ENCODE measurements around the gene MUC5AC.
"Not testable (repeated sequence)": the region's sequence is repeated elsewhere in the genome, so short reads cannot be mapped to it uniquely, and the experiment has no call there.

Gene MUC5AC

DNA sequence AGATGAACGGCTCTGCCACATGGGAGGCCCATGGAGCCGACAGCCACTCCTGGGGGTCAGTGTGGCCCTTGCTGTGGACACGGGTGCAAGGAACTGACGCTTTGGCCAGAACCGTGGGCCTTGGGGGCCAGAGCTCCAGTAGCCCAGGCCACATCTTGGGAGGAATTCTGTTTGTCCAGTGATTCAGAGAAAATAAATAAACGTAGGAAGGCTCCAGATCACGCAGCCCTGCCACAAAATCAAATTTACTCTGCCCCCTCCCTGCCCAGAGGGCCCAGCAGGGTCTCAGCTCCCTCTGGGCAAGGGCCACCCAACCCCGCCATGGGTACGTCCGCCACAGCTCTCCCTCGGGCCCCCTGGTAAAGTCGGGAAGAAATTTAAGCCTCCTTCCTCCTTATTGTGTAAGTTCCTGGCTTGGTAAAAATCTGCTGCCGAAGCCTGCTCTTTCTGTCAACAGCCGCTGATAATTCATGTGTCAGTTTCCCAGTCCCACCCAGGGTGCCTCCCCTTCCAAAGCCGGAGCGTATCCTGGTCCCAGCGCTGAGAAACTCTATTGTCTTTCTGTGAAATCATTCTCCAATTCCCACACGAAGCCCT is 6.9 kb upstream of the MUC5AC start:
- peak; percentile 6 for DNase-seq

DNA sequence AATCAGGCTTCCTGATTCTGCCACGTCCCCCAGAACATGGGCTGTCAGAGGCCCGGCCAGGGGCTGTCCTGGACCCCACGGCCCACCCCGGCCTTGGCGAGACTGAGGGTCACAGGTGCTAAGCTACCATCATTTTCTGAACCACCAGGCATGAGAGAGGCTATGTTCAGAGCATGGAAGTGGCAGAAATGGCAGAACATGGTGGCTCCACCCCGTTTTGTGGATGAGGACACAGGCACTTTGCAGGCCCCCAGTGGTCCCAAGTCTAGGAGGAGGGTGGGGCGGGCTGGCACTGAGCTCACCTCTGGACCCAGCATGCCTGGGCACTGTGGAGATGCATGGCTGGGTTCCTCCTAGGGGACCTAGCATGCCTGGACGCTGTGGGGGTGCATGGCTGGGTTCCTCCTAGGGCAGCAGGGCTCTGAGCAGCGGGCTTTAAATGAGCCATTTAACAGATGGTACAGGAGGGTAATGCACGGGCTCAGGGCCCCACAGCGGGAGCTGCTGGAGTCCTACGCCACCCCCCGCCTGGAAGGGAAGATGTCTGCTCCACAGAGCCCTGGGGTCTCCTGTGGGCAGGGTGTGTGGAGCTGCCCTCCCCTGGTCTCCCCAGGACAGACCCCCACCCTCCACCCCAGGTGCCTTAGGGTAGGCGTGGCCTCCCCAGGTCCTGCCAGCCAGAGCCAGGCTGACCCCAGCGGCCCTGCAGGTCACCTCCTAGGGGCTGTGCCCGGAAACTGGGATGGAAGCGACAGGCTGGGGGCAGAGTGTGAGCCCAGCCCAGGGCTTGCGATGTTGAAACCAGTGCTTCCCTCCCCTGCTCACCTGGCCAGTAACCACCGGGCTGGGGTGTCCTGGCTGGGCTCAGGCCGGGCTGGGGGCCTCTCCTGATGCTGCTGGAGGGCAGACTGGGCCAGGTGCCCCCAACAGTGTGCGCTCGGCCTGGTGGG is 6.1 kb upstream of the MUC5AC start:
- DNase-seq: no peak

DNA sequence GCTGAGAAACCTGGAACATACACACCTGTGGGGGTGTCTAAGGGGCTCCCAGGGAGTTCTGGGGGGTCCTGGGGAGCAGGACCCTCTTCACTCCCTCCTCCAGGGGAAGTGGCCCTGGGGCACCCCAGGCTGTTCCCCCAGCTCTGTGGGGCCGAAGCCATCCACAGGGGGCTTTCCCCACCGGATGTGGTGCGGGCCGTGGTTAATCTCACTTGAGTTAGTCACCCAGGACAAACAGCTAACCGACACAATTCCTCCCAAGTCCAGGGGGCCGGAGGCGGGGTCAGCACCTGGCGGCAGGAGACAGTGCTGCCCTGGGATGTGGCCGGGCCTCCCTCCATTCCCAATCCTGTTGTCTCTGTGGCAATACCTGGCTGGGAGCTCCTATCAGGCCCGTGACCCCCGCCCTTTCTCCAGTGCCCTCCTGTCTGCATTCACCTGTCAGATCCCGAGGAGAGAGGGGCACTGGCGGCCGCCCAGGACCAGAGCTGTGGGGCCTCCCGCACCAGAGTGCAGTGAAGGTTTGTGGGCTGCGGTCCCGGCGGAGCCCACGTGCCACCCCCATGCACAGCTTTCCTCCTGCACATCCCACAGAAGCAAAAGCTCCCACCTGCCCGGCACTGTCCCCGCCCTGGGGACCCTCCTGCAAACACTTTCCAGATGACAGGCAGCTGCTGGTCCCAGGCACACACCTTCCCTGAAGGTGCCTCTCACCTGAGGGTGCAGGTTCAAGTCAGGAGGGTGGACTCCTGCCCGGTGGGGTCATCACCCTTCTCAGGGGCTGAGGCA is 5.2 kb upstream of the MUC5AC start:
- peak; percentile 24 for DNase-seq

DNA sequence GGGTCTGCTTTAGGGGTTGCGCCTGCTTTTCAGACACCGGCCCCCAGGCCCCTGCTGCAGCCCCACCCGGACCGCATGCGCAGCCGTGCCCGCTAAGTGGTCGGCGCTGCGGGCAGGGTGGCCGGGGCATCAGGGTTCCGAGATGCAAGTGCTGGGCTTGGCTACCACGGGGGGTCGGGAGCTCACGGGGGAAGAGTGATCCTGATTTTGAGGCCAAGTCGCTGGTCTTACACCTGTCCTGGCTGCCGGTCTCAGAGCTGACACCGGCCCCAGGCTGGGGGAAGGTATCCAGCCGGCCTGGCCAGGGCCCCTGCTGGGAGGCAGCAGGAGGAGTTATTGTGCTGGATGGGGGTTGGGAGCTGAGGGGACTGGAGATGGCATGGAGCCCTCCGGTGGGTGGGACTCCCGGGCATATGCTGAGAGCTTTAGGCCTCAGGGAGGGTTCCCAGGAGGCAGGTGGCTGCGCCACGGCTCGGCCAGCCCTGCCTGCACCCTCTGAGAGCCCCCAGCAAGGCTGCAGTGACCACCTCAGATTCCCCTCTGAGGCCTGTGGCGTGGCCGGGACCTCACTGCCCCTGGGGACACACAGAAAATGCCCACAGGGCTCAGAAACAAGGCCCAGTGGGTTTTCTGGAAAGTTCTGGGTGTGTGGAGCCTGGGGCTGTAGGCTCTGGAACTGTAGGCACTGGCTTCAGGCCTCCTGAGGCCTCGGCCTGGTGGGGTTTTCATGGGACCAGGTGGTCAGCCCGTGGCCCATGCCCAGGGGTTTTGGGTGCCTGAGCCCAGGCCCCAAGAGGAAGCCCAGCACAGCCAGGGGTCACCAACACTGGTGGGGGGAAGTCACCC is 4.4 kb upstream of the MUC5AC start:
- no peak for DNase-seq

DNA sequence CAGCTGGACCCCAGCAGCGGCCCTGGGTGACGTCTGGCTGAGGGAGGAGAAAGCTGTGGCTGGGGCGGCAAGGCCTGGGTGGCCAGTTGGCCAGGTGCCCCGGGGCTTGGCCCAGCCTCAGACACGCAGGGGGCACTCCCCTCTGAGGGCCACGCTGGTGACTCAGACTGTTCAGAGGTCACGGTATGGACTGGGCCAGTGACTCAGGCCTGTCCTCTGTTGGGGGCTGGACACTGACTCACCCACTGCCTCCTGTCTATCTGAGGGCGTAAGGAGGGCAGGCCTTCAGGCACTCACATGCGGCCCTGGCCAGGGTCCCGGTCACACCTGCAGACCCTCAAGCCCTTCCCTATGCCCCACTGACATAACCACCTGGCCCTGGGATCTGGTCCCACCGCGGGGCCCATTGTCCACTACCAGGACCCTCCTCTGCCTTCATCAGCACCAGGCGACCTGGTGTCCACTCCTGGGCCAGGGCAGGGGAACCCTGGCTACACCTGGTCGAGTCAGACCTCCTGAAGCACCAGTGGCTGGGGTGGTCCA is 3.7 kb upstream of the MUC5AC start:
- peak; percentile 72 for DNase-seq

DNA sequence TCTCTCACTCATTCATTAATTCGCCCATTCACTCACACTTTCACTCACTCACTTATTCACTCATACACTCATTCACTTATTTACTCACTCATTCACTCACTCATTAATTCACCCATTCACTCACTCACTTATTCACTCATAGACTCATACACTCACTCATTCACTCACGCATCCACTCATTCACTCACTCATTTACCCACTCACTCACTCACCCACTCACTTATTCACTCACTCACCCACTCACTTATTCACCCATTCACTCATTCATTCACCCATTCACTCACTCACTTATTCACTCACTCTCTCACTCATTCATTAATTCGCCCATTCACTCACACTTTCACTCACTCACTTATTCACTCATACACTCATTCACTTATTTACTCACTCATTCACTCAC is 3.1 kb upstream of the MUC5AC start:
- not testable (repeated sequence) for DNase-seq

DNA sequence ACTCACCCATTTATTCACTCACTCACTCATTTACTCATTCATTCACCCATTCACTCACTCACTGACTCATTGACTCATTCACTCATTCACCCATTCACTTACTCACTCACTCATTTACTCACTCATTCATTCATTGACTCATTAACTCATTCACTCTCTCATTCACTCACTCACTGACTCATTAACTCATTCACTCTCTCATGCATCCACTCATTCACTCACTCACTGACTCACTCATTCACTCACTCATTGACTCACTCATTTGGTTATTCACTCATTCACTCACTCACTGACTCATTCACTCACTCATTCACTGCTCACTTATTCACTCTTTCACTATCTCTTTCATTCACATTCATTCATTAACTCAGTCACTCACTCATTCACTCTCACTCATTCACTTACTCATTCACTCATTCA is 2.5 kb upstream of the MUC5AC start:
- no peak for DNase-seq

DNA sequence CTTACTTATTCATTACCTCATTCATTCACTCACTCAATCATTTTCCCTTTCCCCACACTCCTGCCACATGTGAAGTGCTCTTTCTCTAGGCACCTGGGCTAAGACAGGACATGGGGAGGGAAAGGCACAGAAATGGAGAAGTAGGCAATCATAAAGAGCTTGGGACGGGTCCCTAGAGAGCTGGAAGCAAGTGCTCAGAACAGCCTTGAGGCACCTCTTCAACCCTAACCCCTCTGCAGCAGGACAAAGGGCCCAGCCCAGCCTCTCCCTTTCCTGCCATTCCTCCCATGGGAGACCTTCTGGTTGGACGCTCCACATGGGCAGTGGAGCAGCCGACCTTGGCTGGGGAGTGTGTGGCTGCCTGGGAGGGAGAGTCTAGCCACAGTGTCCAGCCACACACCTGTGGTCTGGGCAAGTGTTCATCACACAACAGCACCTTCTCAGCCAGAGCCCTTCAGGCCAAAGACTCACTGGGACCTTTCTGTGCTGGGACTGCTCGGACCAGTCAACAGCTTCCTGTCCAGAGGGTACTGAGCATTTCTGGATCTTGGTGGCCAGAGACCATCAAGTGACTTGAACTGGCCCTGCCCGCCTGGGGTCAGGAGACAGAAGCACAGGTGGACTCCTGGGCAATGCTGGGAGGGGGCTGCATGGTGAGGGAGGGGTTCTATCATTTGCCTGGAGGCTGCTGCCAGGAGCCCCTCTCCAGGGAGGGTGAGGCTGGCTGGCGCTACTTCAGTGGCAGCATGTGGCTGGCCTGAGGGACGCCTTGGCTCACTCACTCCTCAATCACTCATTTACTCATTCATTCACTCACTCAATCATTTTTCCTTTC is 1.0 kb upstream of the MUC5AC start:
- no peak for DNase-seq

DNA sequence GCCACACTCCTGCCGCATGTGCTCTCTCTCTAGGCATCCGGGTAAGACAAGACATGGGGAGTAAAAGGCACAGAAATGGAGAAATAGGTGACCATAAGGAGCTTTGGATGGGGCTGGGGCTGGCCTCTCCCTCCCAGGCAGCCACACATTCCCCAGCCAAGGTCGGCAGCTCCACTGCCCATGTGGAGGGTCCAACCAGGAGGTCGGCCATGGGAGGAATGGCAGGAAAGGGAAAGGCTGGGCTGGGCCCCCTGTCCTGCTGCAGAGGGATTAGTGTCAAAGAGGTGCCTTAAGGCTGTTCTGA is 460 bp upstream of the MUC5AC start:
- DNase-seq: no peak

DNA sequence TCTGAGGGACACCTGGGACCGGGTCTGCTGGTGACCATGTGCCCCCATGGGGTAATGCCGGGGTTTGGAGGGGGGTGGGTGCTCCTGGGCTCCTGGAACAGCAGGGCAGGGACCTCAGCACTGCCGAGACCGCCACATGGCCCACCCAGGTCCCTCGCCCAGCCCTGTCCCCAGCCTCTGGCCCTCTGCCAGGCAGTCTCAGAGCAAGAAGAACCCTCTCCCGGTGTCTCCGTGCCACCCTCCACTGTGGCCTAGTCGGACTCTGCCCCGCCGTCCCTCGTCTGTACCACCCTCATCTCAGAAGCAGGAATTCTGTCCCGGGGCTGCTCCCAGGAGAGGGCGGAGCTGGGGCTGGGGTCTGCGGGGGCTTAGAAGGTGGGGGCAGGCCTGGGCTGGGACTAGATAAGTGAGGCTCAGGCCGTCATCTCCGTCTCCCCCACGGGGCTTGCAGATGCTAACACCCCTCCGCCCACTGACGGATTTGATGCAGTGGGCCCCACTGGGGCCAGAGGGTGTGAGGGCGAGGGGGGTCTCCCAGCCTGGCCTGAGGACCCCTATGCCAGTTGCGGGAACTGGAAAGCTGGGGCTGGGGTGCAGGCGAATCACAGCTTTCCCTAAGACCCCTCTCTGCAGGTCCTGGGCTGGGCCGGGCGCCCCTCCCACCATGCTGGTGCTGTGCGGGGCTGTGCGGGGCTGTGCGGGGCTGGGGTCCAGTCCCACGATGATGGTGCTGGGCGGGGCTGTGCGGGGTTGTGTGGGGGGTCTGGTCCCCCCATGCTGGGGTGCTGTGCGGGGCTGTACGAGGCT is 1.1 kb downstream of the MUC5AC start:
- no peak for DNase-seq

DNA sequence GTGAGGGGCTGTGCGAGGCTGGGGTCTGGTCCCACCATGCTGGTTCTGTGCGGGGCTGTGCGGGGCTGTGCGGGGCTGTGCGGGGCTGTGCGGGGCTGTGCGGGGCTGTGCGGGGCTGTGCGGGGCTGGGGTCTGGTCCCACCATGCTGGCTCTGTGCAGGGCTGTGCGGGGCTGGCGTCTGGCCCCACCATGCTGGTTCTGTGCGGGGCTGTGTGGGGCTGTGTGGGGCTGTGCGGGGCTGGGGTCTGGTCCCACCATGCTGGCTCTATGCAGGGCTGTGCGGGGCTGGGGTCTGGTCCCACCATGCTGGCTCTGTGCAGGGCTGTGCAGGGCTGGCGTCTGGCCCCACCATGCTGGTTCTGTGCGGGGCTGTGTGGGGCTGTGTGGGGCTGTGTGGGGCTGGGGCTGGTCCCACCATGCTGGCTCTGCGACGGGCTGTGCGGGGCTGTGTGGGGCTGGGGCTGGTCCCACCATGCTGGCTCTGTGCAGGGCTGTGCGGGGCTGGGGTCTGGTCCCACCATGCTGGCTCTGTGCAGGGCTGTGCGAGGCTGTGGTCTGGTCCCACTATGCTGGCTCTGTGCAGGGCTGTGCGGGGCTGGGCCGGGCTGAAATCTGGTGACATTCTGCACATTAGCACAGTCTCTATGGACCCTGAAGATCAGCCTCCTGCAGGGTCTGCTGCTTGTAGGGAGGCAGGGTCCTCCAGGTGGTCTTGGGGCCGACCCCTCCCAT is 1.9 kb downstream of the MUC5AC start:
- DNase-seq: not testable (repeated sequence)

DNA sequence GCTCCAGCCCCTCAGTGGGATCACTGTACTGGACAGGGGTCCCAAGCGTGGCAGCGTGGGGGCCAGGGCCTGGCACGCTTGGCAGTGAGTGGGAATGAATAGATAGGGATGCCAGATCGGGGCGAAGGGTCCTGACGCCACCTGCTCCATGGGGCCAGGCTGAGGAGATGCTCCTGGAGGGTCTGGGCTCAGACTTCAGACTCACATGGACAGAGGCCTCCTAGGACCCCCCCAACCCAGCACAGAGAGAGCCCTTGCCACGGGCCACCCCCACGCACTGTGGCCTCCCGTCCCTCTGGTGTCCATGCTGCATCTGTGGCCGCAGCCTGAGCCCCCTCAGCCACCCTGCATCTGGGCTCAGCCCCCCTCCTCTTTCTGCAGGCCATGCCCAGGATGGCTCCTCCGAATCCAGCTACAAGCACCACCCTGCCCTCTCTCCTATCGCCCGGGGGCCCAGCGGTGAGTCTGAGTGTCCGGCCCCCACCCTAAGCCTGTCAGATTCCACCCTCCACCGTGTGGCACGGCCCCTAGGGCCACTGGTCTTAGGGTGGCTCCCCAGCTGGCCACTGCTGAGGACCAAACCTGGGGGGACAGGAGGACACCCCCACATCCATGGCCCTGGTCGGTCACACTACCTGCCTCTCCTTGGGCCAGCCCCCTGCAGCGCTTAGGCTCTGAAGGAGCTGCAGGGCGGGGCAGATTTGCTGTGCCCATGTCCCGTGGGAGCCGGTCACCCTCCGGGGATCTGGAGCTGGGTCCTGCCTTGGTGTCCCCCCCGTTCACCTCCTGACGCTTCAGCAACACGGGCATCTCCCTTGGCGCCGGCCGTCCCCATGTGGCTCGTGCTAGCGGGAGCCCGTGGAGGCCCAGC is 2.7 kb downstream of the MUC5AC start:
- DNase-seq: no peak

DNA sequence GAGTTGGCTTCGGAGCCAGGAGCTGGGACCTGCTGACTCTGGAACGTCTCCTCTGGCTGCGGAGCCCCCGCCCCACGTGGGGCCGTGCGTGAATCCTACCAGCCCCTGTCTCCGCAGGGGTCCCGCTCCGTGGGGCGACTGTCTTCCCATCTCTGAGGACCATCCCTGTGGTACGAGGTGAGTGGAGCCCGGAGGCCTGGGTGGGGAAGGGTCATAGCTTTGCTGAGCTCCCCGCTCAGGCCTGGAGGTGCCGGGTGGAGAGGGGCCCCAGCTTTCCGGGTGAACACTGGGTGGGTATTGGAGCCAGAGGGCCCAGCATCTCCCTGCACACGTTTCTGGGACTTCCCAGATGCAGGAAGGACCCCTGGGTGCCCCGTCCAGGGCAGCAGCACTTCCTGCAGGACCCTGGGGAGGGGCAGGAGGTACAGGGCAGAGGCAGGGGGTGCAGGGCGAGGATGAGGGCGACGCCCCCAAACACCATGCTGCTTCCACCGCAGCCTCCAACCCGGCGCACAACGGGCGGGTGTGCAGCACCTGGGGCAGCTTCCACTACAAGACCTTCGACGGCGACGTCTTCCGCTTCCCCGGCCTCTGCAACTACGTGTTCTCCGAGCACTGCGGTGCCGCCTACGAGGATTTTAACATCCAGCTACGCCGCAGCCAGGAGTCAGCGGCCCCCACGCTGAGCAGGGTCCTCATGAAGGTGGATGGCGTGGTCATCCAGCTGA is 3.8 kb downstream of the MUC5AC start:
- DNase-seq: no peak

DNA sequence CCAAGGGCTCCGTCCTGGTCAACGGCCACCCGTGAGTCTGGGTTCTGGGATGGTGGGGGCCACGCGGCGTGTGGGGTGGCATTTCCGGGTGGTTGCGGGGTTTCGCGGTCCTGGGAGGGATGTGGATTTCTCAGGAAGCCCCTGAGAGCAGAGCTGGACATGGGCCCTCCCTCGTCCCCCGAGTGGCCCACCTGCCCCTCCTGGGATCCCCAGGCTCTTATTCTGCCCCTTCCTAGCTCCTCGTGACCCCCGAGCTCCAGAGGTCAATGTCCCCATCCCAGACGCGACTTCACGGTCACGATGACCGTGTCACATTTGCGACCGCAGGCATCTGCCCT is 4.4 kb downstream of the MUC5AC start:
- DNase-seq: no peak

DNA sequence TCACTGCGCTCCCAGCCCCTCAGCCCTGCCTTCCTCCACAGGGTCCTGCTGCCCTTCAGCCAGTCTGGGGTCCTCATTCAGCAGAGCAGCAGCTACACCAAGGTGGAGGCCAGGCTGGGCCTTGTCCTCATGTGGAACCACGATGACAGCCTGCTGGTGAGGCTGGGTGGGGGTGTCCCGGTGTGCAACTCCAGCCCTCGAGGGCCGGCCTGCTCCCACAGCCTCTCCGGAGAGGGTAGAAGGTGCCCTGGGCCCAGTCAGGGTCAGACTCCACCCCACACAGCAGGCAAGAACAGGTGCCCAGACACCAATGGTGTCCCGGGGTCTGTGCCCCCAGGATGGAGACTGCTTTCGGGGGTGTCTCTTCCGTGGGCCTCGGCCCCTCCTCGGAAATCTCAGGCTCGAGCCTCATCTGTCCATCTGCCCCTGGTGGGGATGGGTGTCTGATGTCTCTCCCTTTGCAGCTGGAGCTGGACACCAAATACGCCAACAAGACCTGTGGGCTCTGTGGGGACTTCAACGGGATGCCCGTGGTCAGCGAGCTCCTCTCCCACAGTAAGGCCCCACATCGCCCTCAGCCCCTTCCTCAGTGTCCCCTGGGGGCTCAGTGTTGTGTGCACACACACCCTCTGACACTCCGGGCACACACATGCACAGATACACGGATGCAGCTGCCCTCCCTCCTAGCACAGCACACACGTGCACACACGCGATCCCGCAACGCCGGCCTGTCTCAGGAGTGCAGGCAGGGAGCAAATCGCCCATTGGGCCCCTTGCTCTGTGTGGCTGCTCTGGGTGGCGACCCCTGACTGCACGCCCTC is 4.9 kb downstream of the MUC5AC start:
- DNase-seq: no peak

DNA sequence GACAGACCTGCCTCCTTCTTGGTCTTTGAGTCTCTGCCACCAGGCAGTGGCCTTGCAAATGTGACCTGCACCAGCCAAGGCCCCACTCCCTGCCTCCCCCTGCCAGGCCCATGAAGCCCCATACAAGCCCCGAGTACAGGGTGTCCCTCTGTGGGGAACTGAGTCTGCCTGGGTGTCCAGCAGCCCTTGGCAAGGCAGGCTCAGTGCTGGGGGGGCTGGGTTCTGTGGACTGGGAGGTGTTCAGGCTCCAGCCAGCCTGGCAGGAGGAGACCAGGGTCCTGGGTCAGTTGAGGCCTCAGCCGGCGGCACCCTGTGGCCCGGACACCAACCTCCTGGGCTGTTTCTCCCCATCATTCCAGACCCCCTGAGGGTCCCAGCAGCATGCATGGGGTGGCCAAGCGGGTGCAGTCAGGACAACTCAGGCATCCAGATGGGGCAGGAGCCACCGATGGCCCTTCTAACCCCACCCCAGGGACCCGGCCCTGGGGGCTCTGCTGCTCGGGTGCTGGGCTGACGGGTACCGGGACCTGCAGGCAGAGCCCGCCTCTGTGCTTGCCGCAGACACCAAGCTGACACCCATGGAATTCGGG is 5.7 kb downstream of the MUC5AC start:
- DNase-seq: no peak
